Measurements from ENCODE around the gene OR2V2. TPM values are rescaled to one million over a fixed set of nuclear protein-coding genes. Genes with fewer than 3 reads are reported as not detected.
"Not testable (repeated sequence)": the region's sequence is repeated elsewhere in the genome, so short reads cannot be mapped to it uniquely, and the experiment has no call there.

OR2V2 gene
- total RNA-seq, 1 donor from 2014 or later: not detected

DNA sequence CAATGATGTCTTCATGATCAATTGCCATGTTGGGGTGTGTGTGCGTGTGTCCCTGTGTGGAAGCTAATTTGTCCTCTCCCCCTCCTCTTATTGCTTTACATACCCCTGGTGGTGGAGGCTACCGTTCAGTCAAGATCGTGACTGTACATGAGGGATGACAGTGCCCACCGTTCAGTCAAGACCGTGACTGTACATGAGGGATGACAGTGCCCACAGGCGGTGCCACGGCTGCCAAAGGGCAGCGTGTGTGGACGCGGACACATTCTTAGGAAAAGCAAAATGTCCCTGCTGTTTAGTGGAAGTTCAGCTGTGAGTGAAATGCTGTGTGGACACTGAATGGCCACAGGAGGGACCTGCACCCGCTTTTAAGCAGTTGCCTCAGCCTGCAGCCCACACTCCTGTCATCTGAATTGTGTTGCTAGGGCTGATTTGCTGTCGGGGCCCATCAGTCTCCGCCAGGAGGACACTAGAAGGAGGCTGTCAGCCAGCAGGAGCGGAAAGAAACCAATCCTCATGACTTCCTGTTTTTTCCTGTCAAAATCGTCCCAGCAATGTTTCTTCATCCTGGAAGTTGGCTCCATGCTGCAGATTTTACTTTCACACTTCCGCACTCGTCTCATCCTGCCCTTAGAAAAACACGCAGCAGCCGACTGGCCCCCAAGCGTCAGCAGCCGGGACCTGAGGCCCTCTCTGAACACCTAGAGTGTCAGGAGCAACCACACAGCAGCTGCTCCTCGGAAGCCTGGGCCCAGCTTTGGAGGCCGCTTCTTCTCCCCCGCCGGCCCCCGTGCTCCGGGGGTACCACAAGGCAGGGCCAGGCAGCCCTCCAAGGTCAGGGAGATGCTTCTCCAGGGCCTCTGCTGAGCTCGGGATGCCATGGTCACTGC is 25.5 kb upstream of the OR2V2 start:
- H3K27ac Mint-ChIP-seq: no peak overlapping the region
- no peak for DNase-seq (ENCODE audit: low spot score)
- intact Hi-C loops (cut with micrococcal nuclease): no loop called here

DNA sequence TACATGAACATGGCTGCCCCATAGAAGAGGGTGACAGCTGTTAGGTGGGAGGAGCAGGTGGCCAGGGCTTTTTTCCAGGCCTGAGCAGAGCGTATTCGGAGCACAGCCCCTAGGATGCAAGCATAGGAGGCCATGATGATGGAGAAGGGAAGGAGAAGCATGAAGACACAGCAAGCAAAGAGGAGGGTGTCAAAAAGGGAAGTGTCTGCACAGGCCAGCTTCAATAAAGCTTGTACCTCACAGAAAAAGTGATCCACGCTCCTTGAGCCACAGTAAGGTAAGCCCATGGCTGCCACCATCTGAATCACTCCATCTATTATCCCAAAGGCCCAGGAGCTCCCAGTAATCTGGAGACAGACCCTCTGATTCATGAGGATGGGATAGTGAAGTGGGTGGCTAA is 22.9 kb upstream of the OR2V2 start:
- Mint-ChIP-seq H3K36me3 (ENCODE audit: low read depth) (no peaks in the 10 kb centered on the region), H3K27ac (no peak overlapping the region), H3K27me3 (ENCODE audit: insufficient read depth) (peaks cover 18% of the 10 kb centered on the region), H3K4me3 (no peak overlapping the region), H3K9me3 (no peaks in the 10 kb centered on the region), H3K4me1 (ENCODE audit: low read depth) (no peaks in the 10 kb centered on the region)
- DNase-seq (ENCODE audit: low spot score): no peak
- intact Hi-C loops (cut with micrococcal nuclease): no loop called here

More for the DNA sequence above, 25.5 kb upstream of the OR2V2 start:
- peaks cover 26% of the 10 kb centered on the region for H3K27me3 Mint-ChIP-seq (ENCODE audit: insufficient read depth)
- no peaks in the 10 kb centered on the region for H3K9me3 Mint-ChIP-seq
- H3K4me1 Mint-ChIP-seq (ENCODE audit: low read depth): no peaks in the 10 kb centered on the region
- peaks cover 2% of the 10 kb centered on the region for H3K36me3 Mint-ChIP-seq (ENCODE audit: low read depth)
- no peak overlapping the region for H3K4me3 Mint-ChIP-seq

DNA sequence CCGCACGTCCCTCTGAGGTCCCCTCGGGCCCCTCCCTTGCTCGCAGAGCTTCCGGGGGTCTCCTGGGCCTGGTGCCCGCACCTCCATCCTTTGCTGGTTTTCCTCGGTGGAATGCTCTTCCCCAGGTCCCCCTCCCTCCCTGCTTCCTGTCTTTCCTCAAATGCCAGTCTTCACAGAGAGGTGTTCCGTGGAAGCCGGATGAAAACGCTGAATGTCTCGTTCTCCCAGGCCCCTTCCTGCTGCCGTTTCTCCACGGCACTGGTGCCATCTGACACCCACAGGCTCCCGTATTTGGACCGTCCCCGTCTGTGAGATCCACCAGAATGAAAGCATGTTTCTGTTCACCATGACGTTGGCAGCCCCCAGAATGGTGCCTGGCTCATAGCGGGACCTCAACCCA is 20.5 kb upstream of the OR2V2 start:
- no peaks in the 10 kb centered on the region for H3K4me1 Mint-ChIP-seq (ENCODE audit: low read depth)
- no peaks in the 10 kb centered on the region for H3K36me3 Mint-ChIP-seq (ENCODE audit: low read depth)
- H3K27me3 Mint-ChIP-seq (ENCODE audit: insufficient read depth): peaks cover 15% of the 10 kb centered on the region
- no peak for DNase-seq (ENCODE audit: low spot score)
- H3K27ac Mint-ChIP-seq: no peak overlapping the region
- H3K9me3 Mint-ChIP-seq: no peaks in the 10 kb centered on the region
- intact Hi-C loops (cut with micrococcal nuclease): no loop called here
- H3K4me3 Mint-ChIP-seq: no peak overlapping the region

DNA sequence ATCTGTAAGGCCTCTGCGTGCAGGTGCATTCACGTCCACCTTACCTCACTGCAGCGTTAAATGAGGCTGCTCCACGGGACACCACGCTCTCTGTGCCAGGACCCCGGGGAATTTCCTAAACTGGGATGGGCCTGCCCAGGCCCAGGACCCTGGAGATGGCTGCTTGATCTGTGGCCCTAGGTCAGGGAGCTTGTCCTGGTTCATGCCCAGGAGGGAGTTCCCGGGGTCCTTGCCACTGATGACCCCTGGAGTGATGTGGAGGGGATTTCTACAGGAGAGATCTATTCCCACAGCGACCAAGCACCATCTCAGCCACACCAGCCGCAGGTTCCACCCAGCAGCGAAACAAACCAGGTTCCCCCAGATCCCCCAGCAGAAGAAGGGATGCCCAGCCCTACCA is 19.9 kb upstream of the OR2V2 start:
- H3K4me1 Mint-ChIP-seq (ENCODE audit: low read depth): no peaks in the 10 kb centered on the region
- no peaks in the 10 kb centered on the region for H3K9me3 Mint-ChIP-seq
- peaks cover 14% of the 10 kb centered on the region for H3K27me3 Mint-ChIP-seq (ENCODE audit: insufficient read depth)
- H3K4me3 Mint-ChIP-seq: no peak overlapping the region
- intact Hi-C loops (cut with micrococcal nuclease): no loop called here
- H3K36me3 Mint-ChIP-seq (ENCODE audit: low read depth): no peaks in the 10 kb centered on the region
- no peak for DNase-seq (ENCODE audit: low spot score)
- no peak overlapping the region for H3K27ac Mint-ChIP-seq

DNA sequence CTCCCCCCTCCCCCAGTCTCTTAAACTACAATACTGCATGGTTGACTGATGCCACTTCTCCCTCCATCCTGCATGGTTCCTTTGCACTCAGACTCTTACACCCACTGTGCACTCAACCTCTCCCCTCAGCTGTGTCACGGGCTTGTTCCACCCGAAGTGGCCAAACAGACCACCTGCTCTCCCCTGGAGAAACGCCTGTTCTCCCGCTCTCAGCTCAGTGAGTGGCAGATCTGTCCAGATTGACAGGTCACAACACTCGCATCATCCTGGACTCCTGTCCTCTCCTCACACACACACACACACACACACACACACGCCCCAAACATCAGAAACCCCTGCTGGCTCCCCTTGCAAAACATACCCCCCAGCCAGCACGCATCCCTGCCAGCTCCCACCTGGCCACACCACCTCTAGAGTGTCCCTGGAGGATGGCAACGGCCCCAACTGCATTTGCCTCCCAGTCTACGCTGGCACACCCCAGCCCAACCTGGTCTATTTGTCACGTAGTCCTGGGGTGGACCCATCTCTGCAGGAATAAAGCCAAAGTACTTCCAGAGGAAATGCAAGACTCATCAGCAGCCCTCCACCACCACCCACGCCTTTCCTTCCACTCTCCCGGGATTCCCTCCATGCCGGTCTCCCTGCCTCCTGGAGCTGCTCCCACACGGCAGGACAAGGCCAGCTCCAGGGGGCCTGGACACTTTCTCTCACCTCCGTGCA is 19.3 kb upstream of the OR2V2 start:
- Mint-ChIP-seq H3K36me3 (ENCODE audit: low read depth) (no peaks in the 10 kb centered on the region), H3K4me3 (no peak overlapping the region), H3K27me3 (ENCODE audit: insufficient read depth) (peaks cover 9% of the 10 kb centered on the region), H3K27ac (no peak overlapping the region), H3K4me1 (ENCODE audit: low read depth) (no peaks in the 10 kb centered on the region), H3K9me3 (no peaks in the 10 kb centered on the region)
- DNase-seq (ENCODE audit: low spot score): no peak
- intact Hi-C loops (cut with micrococcal nuclease): no loop called here

DNA sequence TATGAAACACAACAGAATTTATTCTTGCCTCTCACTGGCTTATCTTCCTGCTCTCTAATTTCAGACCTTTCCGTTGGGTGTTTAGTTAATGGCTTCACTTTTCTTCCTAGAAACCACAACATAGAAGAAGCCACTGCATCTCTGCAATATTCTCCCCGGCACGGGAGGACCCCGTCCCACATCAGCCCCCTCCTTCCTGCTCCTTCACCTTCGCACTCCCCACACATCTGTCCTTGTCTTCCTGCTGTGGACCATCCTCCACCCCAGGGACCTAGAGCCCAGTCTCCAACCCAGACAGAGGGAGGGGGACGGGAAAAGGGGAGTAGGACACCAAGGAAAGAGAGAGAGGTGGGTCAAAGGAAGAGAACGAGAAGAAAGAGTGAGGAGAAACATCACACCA is 17.8 kb upstream of the OR2V2 start:
- intact Hi-C loops (cut with micrococcal nuclease): no loop called here
- no peak overlapping the region for H3K4me3 Mint-ChIP-seq
- H3K4me1 Mint-ChIP-seq (ENCODE audit: low read depth): no peaks in the 10 kb centered on the region
- H3K27me3 Mint-ChIP-seq (ENCODE audit: insufficient read depth): peaks cover 7% of the 10 kb centered on the region
- H3K36me3 Mint-ChIP-seq (ENCODE audit: low read depth): no peaks in the 10 kb centered on the region
- no peaks in the 10 kb centered on the region for H3K9me3 Mint-ChIP-seq
- no peak overlapping the region for H3K27ac Mint-ChIP-seq
- DNase-seq (ENCODE audit: low spot score): no peak

DNA sequence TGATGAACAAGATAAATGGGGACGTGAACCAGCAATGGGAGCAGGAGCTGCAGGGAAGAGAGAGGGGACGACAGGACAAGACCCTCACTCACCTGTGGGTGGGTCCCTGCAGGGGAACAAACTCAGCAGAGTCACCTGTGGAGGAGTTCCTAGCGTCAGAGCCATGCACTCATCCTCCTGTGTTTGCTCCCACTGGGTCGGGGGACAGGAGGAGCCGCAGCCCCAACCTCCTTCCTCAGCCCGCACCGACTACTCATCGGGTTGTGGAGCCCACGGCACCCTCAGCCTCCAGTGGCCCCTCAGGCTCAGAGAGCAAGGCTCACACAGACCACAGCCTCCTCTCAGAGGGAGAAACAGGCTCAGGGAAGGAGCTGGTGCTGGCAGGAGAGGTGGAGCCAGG is 17.3 kb upstream of the OR2V2 start:
- H3K4me1 Mint-ChIP-seq (ENCODE audit: low read depth); H3K36me3 Mint-ChIP-seq (ENCODE audit: low read depth); H3K27ac Mint-ChIP-seq; DNase-seq (ENCODE audit: low spot score); H3K4me3 Mint-ChIP-seq; H3K9me3 Mint-ChIP-seq; H3K27me3 Mint-ChIP-seq (ENCODE audit: insufficient read depth); intact Hi-C loops (cut with micrococcal nuclease): not testable (repeated sequence)

DNA sequence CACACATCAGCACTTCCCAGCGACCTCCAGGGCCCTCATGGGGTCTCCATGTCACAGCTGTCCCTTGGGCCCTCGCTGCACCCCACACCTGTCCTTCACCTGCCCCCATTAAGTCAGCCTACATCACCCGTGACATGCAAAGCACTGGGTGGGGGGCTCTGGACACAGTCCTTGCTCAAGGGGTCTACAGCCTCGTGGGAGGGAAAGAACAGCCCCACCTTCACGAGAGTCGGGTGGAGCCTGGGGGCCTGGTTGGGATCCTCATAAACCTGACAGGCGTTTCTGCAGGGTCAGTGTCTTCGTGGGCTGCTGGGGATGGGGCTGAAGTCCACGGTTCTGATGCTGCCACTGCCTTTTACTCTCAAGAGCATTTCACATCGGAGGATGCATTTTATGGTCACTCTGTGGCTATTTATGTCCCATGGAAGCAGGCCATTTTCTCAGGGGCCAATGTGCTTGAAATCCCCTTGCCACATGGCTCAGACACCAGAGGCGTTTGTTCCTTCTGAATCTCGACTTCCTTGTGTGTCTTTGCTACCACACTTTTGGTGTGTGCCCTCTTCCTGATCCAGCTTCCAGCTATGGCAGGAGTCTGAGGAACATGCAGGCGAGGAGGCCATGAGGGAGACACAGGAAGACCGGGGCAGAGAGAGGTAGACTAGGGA is 16.4 kb upstream of the OR2V2 start, which contains the start of gene OR2V1:
Gene OR2V1 (minus strand): TSS at position 338 of the 665 bp plus-strand sequence. CDS start 5,865 bp downstream, outside the sequence.
- no peaks in the 10 kb centered on the region for H3K9me3 Mint-ChIP-seq
- intact Hi-C loops (cut with micrococcal nuclease): no loop called here
- H3K27ac Mint-ChIP-seq: no peak within 1 kb of the TSS
- H3K27me3 Mint-ChIP-seq (ENCODE audit: insufficient read depth): peaks cover 8% of the 10 kb centered on the region
- H3K4me3 Mint-ChIP-seq: no peak within 1 kb of the TSS
- no peaks in the 10 kb centered on the region for H3K36me3 Mint-ChIP-seq (ENCODE audit: low read depth)
- DNase-seq (ENCODE audit: low spot score): no peak
- no peaks in the 10 kb centered on the region for H3K4me1 Mint-ChIP-seq (ENCODE audit: low read depth)

DNA sequence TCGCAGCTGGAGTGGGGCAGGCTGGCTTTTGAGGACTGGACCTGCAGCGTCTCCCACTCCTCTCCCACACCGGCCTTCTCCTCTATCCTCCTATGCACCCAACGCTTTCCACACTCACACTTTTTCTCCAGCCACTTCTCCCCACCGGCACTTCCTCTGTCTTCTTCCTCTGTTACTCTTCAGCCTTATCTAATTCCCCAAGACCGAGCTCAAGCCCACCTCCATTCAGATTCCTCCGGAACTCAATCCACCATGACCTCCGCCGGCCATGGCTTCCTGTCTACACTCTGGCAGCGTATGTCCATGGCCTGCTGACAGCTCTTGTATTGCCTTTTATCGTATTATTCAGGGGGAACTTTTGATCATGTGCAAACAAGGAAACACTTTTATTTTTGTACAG is 15.9 kb upstream of the OR2V2 start:
- Mint-ChIP-seq H3K4me3 (no peak overlapping the region), H3K36me3 (ENCODE audit: low read depth) (no peaks in the 10 kb centered on the region), H3K9me3 (no peaks in the 10 kb centered on the region), H3K4me1 (ENCODE audit: low read depth) (no peaks in the 10 kb centered on the region), H3K27me3 (ENCODE audit: insufficient read depth) (peaks cover 8% of the 10 kb centered on the region), H3K27ac (no peak overlapping the region)
- DNase-seq (ENCODE audit: low spot score): no peak
- intact Hi-C loops (cut with micrococcal nuclease): no loop called here

DNA sequence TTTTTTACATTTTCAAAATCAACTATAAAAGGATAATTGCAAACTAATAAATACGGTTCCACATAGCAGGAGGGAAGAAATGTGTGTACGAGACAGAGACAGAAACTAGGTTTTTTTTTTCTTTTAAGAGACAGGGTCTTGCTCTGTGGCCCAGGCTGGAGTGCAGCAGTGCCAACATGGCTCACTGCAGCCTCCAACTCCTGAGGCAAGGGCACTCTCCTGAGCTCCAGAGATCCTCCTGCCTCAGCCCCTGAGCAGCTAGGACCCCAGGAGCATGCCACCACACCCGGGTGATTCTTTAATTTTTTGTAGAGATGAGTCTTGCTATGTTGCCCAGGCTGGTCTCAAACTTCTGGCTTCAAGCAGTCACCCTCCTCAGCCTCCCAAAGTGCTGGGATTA is 14.3 kb upstream of the OR2V2 start:
- intact Hi-C loops (cut with micrococcal nuclease): no loop called here
- no peak for DNase-seq (ENCODE audit: low spot score)
- Mint-ChIP-seq H3K4me1 (ENCODE audit: low read depth) (no peaks in the 10 kb centered on the region), H3K4me3 (no peak overlapping the region), H3K9me3 (no peaks in the 10 kb centered on the region), H3K27ac (no peak overlapping the region), H3K36me3 (ENCODE audit: low read depth) (no peaks in the 10 kb centered on the region), H3K27me3 (ENCODE audit: insufficient read depth) (peaks cover 6% of the 10 kb centered on the region)

DNA sequence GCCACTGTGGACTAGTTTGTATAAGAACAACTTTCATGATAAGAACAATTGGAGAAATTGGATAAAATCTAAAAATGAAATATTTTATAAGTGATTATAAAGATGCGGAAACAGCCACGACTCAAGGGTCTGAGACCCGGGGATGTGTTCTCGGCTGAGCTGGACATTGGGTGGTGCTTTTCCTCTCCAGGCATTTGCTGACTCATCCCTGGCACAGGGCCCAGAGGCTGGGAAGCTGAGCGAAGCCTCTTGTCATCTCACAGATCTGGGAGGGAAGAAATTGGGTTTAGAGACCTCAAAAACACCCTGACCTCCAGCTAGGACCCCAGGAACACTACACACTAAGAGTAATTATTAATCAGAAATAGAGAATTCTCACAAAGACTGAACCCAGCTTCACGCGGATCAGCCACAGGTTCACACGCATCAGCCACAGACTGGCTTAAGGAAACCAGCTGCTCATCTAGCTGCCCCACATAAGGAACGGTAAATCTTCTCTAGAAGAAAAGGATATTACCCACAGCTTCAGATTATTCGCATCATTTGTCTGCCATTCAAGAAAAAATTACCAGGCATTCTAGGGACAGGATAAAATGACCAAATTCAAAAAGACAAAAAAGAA is 13.7 kb upstream of the OR2V2 start:
- intact Hi-C loops (cut with micrococcal nuclease): no loop called here
- H3K27ac Mint-ChIP-seq: no peak overlapping the region
- DNase-seq (ENCODE audit: low spot score): no peak
- peaks cover 6% of the 10 kb centered on the region for H3K27me3 Mint-ChIP-seq (ENCODE audit: insufficient read depth)
- no peak overlapping the region for H3K4me3 Mint-ChIP-seq
- H3K4me1 Mint-ChIP-seq (ENCODE audit: low read depth): no peaks in the 10 kb centered on the region
- peaks cover 3% of the 10 kb centered on the region for H3K9me3 Mint-ChIP-seq
- H3K36me3 Mint-ChIP-seq (ENCODE audit: low read depth): no peaks in the 10 kb centered on the region

DNA sequence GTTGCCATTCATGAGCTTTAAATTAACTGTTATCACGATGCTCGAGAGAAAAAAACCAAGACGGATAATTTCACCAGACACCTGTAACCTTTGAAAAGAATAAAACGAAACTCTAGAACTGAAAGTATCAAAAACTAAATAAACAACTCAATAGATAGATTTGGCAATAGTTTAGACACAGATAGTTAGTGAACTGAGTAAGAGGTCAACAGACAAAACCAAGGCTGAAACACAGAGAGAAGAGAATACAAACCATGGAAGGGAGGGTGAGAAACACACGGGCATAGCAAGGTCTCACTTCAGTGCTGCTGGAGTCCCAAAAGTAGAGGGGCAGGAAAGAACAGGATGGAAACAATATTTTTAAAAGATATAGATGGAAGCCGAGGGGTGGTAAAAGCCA is 13.1 kb upstream of the OR2V2 start:
- H3K9me3 Mint-ChIP-seq: peaks cover 8% of the 10 kb centered on the region

More for the DNA sequence above, 13.1 kb upstream of the OR2V2 start:
- no peaks in the 10 kb centered on the region for H3K4me1 Mint-ChIP-seq (ENCODE audit: low read depth)
- intact Hi-C loops (cut with micrococcal nuclease): no loop called here
- H3K27me3 Mint-ChIP-seq (ENCODE audit: insufficient read depth): peaks cover 6% of the 10 kb centered on the region
- no peak overlapping the region for H3K27ac Mint-ChIP-seq
- H3K36me3 Mint-ChIP-seq (ENCODE audit: low read depth): no peaks in the 10 kb centered on the region
- H3K4me3 Mint-ChIP-seq: no peak overlapping the region
- no peak for DNase-seq (ENCODE audit: low spot score)
